Endothelial cell of umbilical vein (primary cell): ENCODE measurements around the gene RNU6-8. TPM values are rescaled to one million over a fixed set of nuclear protein-coding genes. Genes with fewer than 3 reads are reported as not detected.

ENCODE experiments used
- Bru-seq: library from RNA; stranded (reverse); fragments of 400-500 nt; gene quantifications from one replicate; lab custom pipeline; 2021; lab: Mats Ljungman, UMichigan
- BruChase-seq, 2 experiments: library from RNA; stranded (reverse); fragments of 400-500 nt; gene quantifications; one replicate each; lab custom pipeline; 2021; lab: Mats Ljungman, UMichigan
- BruUV-seq: library from RNA; stranded (reverse); fragments of 400-500 nt; replicated peaks from 2 replicates; lab custom pipeline; 2021; lab: Mats Ljungman, UMichigan
- CTCF ChIA-PET: fragments of 300-600, 350-600 bp; sonication (Branson Sonifier 250); formaldehyde crosslinking; loops from one replicate; lab custom pipeline; 2021; ENCODE audit warnings: antibody characterized with exemption, inconsistent platforms; lab: Charles Lee
- POLR2A ChIA-PET: fragments of 300-600, 350-600 bp; sonication (Branson Sonifier 250); formaldehyde crosslinking; loops from one replicate; lab custom pipeline; 2021; ENCODE audit warnings: antibody characterized with exemption, inconsistent platforms; lab: Charles Lee
- DNase-seq: peaks from one replicate; pipeline ENCODE4 v3.0.0-alpha.2; 2011; ENCODE audit warnings: low read depth, low spot score
- FAIRE-seq: peaks from 2 replicates; lab custom pipeline; 2011; peaks lifted over from hg19 to GRCh38; lab: Jason Lieb, UNC
- H2AFZ ChIP-seq: 2 replicates; pipeline ENCODE4 v1.6.0; 2012; ENCODE audit warnings: low read depth, low read length, control low read depth, inconsistent platforms
- H3K27ac ChIP-seq: 2 replicates; pipeline ENCODE4 v1.5.1; 2011; ENCODE audit warnings: low read depth, mild to moderate bottlenecking, control low read depth, low read length, moderate library complexity; ENCODE audit not compliant: insufficient read depth
- H3K27me3 ChIP-seq, 2 experiments: 2 replicates each; pipeline versions ENCODE4 v1.6.0 to v1.6.1; 2011; ENCODE audit warnings: low read length in 2 of 2, mixed read lengths in 1 of 2; ENCODE audit not compliant: control insufficient read depth in 2 of 2, insufficient read depth in 2 of 2
- H3K36me3 ChIP-seq, 2 experiments: 2 replicates in 1 of 2; 3 replicates in 1 of 2; pipeline ENCODE4 v1.5.1; 2011; ENCODE audit warnings: low read length in 2 of 2, mild to moderate bottlenecking in 1 of 2, moderate library complexity in 1 of 2; ENCODE audit not compliant: control insufficient read depth in 2 of 2, insufficient read depth in 2 of 2; ENCODE audit errors: extremely low read depth in 1 of 2
- H3K4me1 ChIP-seq: 3 replicates; pipeline ENCODE4 v1.5.1; 2011; ENCODE audit warnings: mild to moderate bottlenecking, low read length; ENCODE audit not compliant: control insufficient read depth, insufficient read depth; ENCODE audit errors: extremely low read depth
- H3K4me2 ChIP-seq: 2 replicates; pipeline ENCODE4 v1.6.1; 2011; ENCODE audit warnings: low read length, control low read depth, mixed read lengths; ENCODE audit not compliant: insufficient read depth
- H3K4me3 ChIP-seq, 3 experiments: fragments of 200-600 bp in 1 of 3; sonication (generic), shearing (Covaris generic) in 1 of 3; replicated peaks in 1 of 3; 2 replicates each; pipeline ENCODE4 v1.5.1; 2011 to 2016; ENCODE audit warnings: control low read depth in 3 of 3, low read length in 3 of 3, mild to moderate bottlenecking in 2 of 3, inconsistent platforms in 1 of 3, low read depth in 1 of 3, moderate library complexity in 1 of 3; ENCODE audit not compliant: insufficient read depth in 1 of 3
- H3K79me2 ChIP-seq: 2 replicates; pipeline ENCODE4 v1.6.0; 2012; ENCODE audit warnings: low read length, inconsistent platforms; ENCODE audit not compliant: control insufficient read depth, insufficient read depth
- H3K9ac ChIP-seq: replicated peaks from 2 replicates; pipeline ENCODE3; 2011; ENCODE audit warnings: low read length, control low read depth; ENCODE audit not compliant: insufficient read depth; ENCODE audit errors: extremely low read depth
- H3K9me1 ChIP-seq: replicated peaks from 3 replicates; pipeline ENCODE4 v1.6.0; 2011; ENCODE audit warnings: mild to moderate bottlenecking, low read length; ENCODE audit not compliant: control insufficient read depth, insufficient read depth; ENCODE audit errors: extremely low read depth
- H3K9me3 ChIP-seq: replicated peaks from 2 replicates; pipeline ENCODE4 v1.5.1; 2012; ENCODE audit warnings: low read length, inconsistent platforms; ENCODE audit not compliant: control insufficient read depth, insufficient read depth
- H4K20me1 ChIP-seq: replicated peaks from 2 replicates; pipeline ENCODE3; 2011; ENCODE audit warnings: mild to moderate bottlenecking, low read length; ENCODE audit not compliant: control insufficient read depth, insufficient read depth; ENCODE audit errors: extremely low read depth
- CTCF ChIP-seq, 2 donors: IDR thresholded peaks; 1 replicate in 1 of 2; 2 replicates in 1 of 2; pipeline ENCODE4 v1.5.1; 2011; ENCODE audit warnings: low read length in 2 of 2, mild to moderate bottlenecking in 2 of 2, moderate library complexity in 2 of 2, control low read depth in 1 of 2, inconsistent platforms in 1 of 2, low read depth in 1 of 2; ENCODE audit not compliant: insufficient read depth in 1 of 2; ENCODE audit errors: extremely low read depth in 1 of 2
- EZH2 ChIP-seq: IDR thresholded peaks from 2 replicates; pipeline ENCODE4 v1.6.1; 2012; ENCODE audit warnings: borderline replicate concordance, low read depth, mild to moderate bottlenecking, moderate library complexity, low read length, inconsistent platforms; ENCODE audit not compliant: severe bottlenecking
- FOS ChIP-seq: IDR thresholded peaks from 2 replicates; pipeline ENCODE4 v1.6.1; 2011; ENCODE audit warnings: mild to moderate bottlenecking, low read length, moderate library complexity, borderline replicate concordance; ENCODE audit not compliant: insufficient read depth
- POLR2A ChIP-seq: IDR thresholded peaks from 2 replicates; pipeline ENCODE4 v1.6.1; 2012; ENCODE audit warnings: low read depth, mild to moderate bottlenecking, control low read depth, low read length
- POLR2AphosphoS5 ChIP-seq: IDR thresholded peaks from 2 replicates; pipeline ENCODE4 v1.6.1; 2012; ENCODE audit warnings: low read depth, mild to moderate bottlenecking, control low read depth, low read length, moderate library complexity; ENCODE audit not compliant: insufficient read depth
- dilution Hi-C: fragments of 300-500 bp; cut with MboI; formaldehyde crosslinking; loops from one replicate; pipeline ENCODE4 v1.15.0; 2019; ENCODE audit warnings: low sequenced_read_pairs; ENCODE audit not compliant: extremely low pct_ligation_motif_present
- intact Hi-C: fragments of 100-400 bp; cut with micrococcal nuclease; formaldehyde crosslinking; loops from one replicate; pipeline ENCODE4 v1.10.0; 2022
- long read RNA-seq: library from polyadenylated mRNA; stranded (forward); transcript quantifications from one replicate; pipeline ENCODE4 v2.0.0, GENCODE V29; 2021
- polyA minus RNA-seq, 3 experiments: library from RNA; depleted of rRNA, polyadenylated mRNA; stranded (reverse); fragments of >200 nt; gene quantifications; 1 replicate in 1 of 3; 2 replicates in 2 of 3; pipeline ENCODE4 v1.2.3, GENCODE V29; 2011
- polyA plus RNA-seq, 4 experiments: library from polyadenylated mRNA; depleted of rRNA in 3 of 4; stranded (reverse) in 3 of 4; unstranded in 1 of 4; fragments of >200 nt; gene quantifications; 2 replicates each; pipeline versions ENCODE4 v1.2.1 to v1.2.3, GENCODE V29; 2011 to 2012; ENCODE audit warnings: missing spikeins in 1 of 4
- total RNA-seq: library from RNA; stranded (reverse); gene quantifications from 2 replicates; pipeline ENCODE4 v1.2.3, GENCODE V29; 2021

RNU6-8 gene
- not detected in 2 replicates for total RNA-seq
- not detected in 2 replicates for polyA plus RNA-seq
- polyA plus RNA-seq (2011; cell fraction: cytosol; rRNA removed) = not detected in 2 replicates
- not detected in 2 replicates for polyA plus RNA-seq (2011; cell fraction: nucleus; rRNA removed)
- polyA plus RNA-seq (2012) = not detected in 2 replicates
- not detected in 2 replicates for polyA minus RNA-seq
- polyA minus RNA-seq (2011; cell fraction: cytosol; rRNA and poly(A)+ RNA removed) = not detected
- polyA minus RNA-seq (2011; cell fraction: nucleus; rRNA and poly(A)+ RNA removed) = not detected in 2 replicates
- not detected for Bru-seq, nascent RNA
- percentile 47 among the genes with signal in this experiment for BruChase-seq, experiment 1, labeled RNA remaining after a 6-hour chase
- percentile 37 among the genes with signal in this experiment for BruChase-seq, experiment 2, labeled RNA remaining after a 2-hour chase
- long read RNA-seq, partial matches to known transcripts = 0 of 3 reads
- long read RNA-seq, other reads (novel, unspliced or antisense) = 0 of 3 reads

DNA sequence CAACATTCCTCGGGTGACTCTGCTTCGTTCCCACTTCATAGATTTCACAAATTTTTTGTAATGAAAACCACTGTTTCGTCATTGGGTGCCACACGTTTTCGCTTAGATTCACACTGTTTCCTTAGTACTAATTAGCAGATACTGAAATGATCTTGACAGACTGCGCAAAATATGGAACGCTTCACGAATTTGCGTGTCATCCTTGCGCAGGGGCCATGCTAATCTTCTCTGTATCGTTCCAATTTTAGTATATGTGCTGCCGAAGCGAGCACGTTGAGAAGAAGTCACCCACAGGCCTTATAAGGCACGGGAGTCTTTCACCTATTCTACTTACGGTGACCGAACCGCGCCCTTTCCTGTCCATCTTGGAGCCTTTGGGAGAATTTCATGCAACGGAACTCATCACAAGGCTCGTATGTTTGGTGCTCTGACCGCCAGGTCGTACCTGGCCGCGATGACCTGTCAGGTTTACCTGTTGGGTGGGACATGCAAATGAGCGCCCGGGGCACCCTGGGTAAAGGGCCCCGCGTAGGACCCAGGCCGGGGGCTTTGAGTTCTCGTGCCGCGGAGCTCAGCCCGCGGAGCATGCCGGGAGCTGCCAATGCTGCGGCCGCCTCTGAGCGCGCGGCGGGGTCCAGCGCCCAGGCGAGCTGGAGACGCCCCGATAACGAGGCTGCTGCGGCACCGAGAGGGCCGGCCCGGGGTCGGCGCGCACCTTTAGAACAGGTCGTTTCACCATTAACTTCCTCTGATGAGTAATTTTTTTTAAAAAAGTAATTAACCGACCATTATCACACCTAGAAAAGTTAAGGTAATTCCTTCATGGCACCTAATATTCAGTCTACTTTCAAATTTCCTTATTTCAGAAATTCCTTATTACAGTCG, at the start of gene RNU6-8:
Gene RNU6-8 (minus strand): TSS at position 272 of the 885 bp plus-strand sequence.
- H3K27ac ChIP-seq = peak within 1 kb of the TSS; percentile 88
- intact Hi-C loops = loop anchor here (1.0 to 5.0 kb wide), 7 partner anchors 127 to 783 kb away; partner anchors contain the start of genes DTD2 and HEATR5A

DNA sequence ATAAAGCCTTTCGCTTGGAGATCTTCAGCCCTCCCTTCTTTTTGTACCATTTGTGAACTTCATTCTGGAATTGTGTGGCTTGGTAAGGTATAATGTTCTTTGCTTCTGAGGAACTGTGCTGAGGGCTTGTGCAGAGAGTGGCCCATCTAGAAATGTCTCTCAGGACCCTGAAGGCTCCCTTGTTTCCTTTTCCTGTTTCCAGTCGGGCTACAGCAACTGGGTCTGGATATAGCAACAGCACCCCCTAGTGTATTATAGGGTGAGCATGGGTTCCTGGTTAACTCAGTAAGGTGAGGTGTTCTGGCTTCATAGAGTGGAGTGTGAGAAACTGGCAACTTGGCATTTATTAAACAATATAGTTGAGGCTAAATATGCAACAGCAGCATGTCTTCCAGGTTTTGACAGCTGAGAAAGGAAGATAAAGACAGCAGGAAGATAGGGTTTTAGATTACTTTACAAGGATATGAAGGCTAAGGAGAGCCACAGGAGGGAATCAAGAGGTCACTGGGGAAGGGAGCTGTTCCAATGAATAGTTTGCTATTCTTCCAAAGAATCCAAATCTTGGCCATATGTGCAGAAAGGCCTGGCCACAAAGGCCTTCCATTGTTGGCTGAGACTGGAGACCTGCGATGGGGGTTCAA, 49.1 kb upstream of the RNU6-8 start:
- no peak overlapping the region for H3K27ac ChIP-seq
- peak; percentile 73 to 82 for TF ChIP-seq CTCF (IDR thresholded peaks at IDR 0.05; ENCODE audit: extremely low read depth in 1 of 2, insufficient read depth in 1 of 2, low read depth in 1 of 2, low read length in 2 of 2)
- TF ChIP-seq EZH2 = no peak
- no peak for TF ChIP-seq POLR2AphosphoS5
- intact Hi-C loops (loop anchor here (1.0 to 10.0 kb wide), 7 partner anchors 51 to 887 kb away; no protein-coding TSS in a partner anchor), dilution Hi-C loops (no loop called here)
- no peak overlapping the region for H3K4me2 ChIP-seq
- no peak overlapping the region for H3K4me3 ChIP-seq
- peak overlapping the region; percentile 86 for H2AFZ ChIP-seq
- DNase-seq = peak; percentile 69
- no peak overlapping the region for H3K9ac ChIP-seq
- ChIA-PET CTCF (interaction anchor here (0.7 to 5.8 kb wide), 21 partner anchors 11 to 795 kb away, joined by 3 to 215 read pairs (median 6); partner anchors contain the start of genes ARHGAP5 and DTD2), POLR2A (no interaction called here)
- H3K27me3 ChIP-seq = no peaks in the 10 kb centered on the region
- FAIRE-seq = peak; percentile 70
- H3K9me1 ChIP-seq = no peaks in the 10 kb centered on the region
- no peaks in the 10 kb centered on the region for H3K36me3 ChIP-seq
- BruUV-seq = no TSS peak
- no peaks in the 10 kb centered on the region for H3K9me3 ChIP-seq
- H3K79me2 ChIP-seq = no peaks in the 10 kb centered on the region
- H4K20me1 ChIP-seq = no peaks in the 10 kb centered on the region
- H3K4me1 ChIP-seq = no peaks in the 10 kb centered on the region

More for the DNA sequence above, at the start of gene RNU6-8:
- Histone ChIP-seq H3K9me3 (no peaks in the 10 kb centered on the region), H3K9ac (peak within 1 kb of the TSS; percentile 87), H3K4me1 (peaks cover 16% of the 10 kb centered on the region), H3K9me1 (no peaks in the 10 kb centered on the region), H3K4me3 (peak within 1 kb of the TSS; percentile 55 to 92 (median 78)), H3K36me3 (no peaks in the 10 kb centered on the region), H4K20me1 (no peaks in the 10 kb centered on the region), H3K27me3 (peaks cover 6 to 17% of the 10 kb centered on the region in 2 experiments), H3K4me2 (peak within 1 kb of the TSS; percentile 99), H2AFZ (peak within 1 kb of the TSS; percentile 98), H3K79me2 (no peaks in the 10 kb centered on the region)
- TF ChIP-seq FOS = no peak
- TF ChIP-seq POLR2A = peak; percentile 46
- ChIA-PET CTCF (interaction anchor here (0.6 to 1.6 kb wide), 6 partner anchors 10 to 357 kb away, joined by 3 to 7 read pairs (median 4); partner anchors contain the start of gene ARHGAP5), POLR2A (no interaction called here)
- FAIRE-seq (peak; percentile 66), DNase-seq (peak; percentile 88)
- BruUV-seq = no TSS peak
- dilution Hi-C loops = no loop called here
